ENCODE measurements around the gene LRRC46.
A peak's percentile ranks its signal among the peaks of the same experiment; 100 is the strongest.

LRRC46 gene, protein sequence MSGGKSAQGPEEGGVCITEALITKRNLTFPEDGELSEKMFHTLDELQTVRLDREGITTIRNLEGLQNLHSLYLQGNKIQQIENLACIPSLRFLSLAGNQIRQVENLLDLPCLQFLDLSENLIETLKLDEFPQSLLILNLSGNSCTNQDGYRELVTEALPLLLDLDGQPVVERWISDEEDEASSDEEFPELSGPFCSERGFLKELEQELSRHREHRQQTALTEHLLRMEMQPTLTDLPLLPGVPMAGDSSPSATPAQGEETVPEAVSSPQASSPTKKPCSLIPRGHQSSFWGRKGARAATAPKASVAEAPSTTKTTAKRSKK

DNA sequence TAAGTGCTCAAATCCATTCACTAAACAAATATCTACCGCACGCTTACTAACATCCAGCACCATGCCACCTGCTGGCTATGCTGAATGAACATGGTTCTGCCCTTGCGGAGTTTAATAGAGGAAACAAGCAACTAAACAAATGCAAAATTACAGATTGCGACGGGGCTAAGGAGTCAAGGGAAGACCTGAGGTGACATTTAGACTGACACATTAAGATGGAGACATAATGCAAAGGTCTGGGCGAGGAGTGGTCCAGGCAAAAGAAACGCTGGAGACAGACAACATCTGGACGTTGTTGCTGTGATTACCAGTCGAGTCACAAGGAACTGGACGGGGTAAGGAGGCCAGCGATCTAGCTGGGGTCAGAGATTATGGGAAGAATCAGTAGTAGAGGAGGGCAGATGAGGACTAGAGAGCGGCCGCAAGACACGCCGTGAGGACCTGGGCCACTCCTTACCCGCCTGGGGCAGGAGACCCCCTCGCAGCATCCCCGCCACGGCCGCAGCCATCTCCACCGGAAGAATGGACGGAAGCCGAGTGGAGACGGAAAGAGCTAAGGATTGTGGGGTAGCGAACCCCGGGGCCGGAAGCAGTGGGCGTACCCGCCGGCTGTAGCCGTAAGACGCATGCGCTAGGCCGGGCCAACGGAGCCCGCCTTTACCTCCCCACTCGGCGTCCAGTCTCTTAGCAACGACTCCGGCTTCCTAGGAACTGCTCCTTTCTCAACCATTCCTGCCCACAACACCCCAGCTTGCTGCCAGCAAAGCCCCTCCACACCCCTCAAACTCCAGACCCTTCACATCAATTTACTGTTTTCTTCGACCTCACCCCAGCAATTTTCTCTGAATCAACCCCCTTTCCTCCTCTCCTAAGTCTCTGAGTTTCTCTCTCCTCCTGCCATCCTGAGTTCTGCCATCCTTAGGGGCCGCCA, at the start of gene LRRC46, which contains the start of gene MRPL10:
LRRC46 (plus strand) TSS at position 668 of the 931 bp plus-strand sequence. CDS start 320 bp downstream, outside the sequence.
MRPL10 (minus strand) TSS at position 539 of the 931 bp plus-strand sequence; CDS start at position 509, 30 bp downstream.
- peak within 1 kb of the TSS; percentile 80 for H3K4me3 ChIP-seq (ENCODE audit: low read depth, low read length)
- TF ChIP-seq, protein P1, sequence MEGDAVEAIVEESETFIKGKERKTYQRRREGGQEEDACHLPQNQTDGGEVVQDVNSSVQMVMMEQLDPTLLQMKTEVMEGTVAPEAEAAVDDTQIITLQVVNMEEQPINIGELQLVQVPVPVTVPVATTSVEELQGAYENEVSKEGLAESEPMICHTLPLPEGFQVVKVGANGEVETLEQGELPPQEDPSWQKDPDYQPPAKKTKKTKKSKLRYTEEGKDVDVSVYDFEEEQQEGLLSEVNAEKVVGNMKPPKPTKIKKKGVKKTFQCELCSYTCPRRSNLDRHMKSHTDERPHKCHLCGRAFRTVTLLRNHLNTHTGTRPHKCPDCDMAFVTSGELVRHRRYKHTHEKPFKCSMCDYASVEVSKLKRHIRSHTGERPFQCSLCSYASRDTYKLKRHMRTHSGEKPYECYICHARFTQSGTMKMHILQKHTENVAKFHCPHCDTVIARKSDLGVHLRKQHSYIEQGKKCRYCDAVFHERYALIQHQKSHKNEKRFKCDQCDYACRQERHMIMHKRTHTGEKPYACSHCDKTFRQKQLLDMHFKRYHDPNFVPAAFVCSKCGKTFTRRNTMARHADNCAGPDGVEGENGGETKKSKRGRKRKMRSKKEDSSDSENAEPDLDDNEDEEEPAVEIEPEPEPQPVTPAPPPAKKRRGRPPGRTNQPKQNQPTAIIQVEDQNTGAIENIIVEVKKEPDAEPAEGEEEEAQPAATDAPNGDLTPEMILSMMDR (IDR thresholded peaks at IDR 0.05; ENCODE audit: low read depth, low read length): no peak

DNA sequence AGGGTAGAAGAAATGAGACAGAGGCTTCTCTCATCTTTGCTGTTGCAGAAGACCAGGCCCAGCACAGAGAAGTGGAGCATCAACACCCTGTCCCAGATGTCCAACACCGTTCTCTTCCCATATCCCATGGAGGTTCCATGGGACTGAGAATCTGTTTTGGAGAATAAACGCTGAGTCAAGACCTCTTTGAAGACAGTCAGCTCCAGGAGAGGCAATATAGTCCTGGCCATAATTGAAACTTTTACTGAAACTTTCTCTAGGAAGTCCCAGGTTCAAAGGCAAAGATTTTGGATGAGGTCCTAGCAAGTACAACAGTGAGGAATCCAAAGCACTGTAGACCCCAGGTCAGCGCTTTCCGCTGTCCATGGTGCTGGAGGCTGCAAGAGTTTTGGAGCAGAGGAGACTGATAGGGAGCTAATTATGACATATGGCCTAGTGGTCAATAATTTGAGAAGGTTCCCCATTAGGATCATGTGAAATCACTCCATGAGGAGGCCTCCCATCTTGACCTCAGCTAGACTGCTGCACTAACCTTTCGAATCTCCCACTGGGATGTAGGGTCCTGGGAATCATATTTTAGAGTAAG, 45.8 kb upstream of the LRRC46 start:
- no peak overlapping the region for H3K4me3 ChIP-seq (ENCODE audit: low read depth, low read length)
- TF ChIP-seq, protein P1 (IDR thresholded peaks at IDR 0.05; ENCODE audit: low read depth, low read length): no peak

DNA sequence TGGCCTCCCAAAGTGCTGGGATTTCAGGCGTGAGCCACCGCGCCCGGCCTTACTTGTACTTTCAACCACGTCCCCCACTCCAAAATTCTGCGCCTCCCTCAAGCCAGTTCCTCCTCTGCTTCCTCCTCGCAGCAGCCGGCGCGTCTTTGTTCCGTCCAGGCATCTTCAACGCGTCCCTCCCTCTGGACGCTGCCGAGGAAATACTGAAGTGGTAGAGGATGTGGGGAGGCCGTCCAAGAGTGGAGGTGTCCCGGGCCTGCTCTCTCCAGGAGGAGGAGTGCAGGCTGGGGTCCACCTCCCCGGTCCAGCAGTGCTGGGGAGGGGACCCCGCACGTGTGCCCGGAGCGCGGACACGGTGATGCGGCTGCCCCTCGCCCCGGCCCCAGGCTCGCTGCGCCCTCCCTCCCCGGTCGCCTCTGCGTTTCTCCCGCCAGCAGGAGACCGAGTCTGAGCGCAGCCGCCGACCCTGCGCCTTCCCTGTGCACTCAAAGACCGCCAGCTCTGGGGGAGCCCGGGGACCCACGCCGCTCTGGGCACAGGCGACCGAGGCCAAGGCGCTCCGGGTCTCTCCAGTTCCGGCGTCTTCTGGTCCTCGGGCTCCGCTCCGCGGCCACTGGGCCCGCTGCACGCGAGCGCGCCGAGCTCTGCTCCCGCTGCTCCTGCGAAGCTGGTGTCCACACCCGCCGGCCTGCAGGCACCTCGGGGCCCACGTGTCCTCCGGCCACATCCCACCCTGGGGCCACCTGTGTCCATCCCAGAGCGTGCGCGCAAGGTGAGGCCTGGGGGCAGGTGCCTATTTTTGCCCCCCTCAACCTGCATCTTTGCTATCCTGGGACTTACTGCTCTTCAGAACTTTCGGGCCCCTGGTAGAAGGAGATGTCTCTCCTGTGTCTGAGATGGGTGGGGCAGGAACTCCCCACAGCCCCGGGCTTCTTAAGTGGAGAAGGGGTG, 41.6 kb upstream of the LRRC46 start:
- peak overlapping the region; percentile 32 for H3K4me3 ChIP-seq (ENCODE audit: low read depth, low read length)
- TF ChIP-seq, protein P1 (IDR thresholded peaks at IDR 0.05; ENCODE audit: low read depth, low read length): peak; percentile 44; the same call in 1 of the 2 replicates

DNA sequence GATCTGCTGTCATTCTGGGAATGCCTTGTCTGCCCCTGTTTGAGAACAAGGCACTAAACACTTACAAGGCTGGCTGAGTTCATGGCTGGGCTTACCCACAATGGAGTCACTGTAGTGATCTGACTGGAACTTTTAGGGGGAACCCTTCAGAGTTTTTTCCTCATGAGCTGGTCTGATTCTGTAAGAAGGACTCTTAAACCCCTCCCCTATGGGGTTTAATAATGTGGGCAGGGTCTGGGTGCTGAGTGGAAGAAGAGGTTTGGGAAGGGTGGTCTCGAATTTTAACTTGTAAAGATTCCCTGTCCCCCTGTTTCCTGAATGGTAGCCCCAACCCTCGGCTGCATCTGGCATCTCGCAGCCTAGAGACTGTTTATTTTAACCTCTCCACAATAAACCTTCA, 40.4 kb upstream of the LRRC46 start:
- TF ChIP-seq, protein P1 (IDR thresholded peaks at IDR 0.05; ENCODE audit: low read depth, low read length): no peak
- H3K4me3 ChIP-seq (ENCODE audit: low read depth, low read length): no peak overlapping the region

DNA sequence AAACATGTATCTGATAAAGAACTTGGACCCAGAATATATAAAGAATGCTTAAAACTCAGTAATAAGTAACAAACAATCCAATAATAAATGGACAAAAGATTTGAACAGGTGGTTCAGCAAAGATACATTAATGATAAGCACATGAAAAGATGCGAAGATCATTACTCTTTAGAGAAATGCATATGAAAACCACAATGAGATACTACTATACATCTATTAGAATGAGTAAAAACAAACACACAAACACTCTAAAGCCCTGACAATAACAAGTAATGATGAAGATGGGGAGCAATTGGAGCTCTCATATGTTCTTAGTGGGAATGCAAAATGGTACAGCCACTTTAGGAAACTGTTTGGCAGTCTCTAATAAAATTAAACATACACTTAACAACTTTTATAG, 39.0 kb upstream of the LRRC46 start:
- TF ChIP-seq, protein P1 (IDR thresholded peaks at IDR 0.05; ENCODE audit: low read depth, low read length): no peak

DNA sequence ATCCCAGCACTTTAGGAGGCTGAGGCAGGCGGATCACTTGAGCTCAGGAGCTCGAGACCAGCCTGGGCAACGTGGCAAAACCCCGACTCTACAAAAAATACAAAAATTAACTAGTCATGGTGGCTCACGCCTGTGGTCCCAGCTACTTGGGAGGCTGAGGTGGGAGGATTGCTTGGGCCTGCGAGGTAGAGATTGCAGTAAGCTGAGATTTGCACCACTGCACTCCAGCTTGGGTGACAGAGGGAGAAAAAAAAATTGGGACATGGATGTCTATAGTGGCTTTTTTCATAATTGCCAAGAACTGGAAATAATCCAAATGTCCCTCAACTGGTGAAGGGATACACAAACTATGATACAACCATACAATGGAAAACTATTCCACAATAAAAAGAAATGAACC, 38.5 kb upstream of the LRRC46 start:
- H3K4me3 ChIP-seq (ENCODE audit: low read depth, low read length): no peak overlapping the region
- TF ChIP-seq, protein P1 (IDR thresholded peaks at IDR 0.05; ENCODE audit: low read depth, low read length): no peak

More for the DNA sequence above, 39.0 kb upstream of the LRRC46 start:
- H3K4me3 ChIP-seq (ENCODE audit: low read depth, low read length): no peak overlapping the region

All from WI38 (cell line).